ENCODE results near the gene DENND1A.
"Not testable (repeated sequence)": the region's sequence is repeated elsewhere in the genome, so short reads cannot be mapped to it uniquely, and the experiment has no call there.

DENND1A gene

DNA sequence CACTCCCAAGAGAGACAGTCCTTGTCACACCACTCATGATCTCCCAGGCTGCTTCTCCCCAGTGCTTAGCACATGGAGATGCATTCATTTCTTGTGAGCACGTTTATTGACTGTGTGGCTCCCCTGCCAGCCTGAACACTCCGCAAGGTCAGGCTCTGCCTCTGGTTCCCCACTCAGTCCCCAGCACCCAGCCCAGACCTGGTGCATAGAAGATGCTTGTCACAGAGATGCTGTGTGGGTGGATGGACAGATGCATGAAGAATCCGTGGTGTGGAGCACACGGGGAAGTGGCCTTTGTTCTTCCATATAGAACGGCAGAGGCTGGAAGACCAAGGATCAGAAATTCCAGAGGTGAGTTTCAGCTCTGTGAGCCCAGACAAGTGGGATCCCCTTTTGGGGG, 587.7 kb downstream of the DENND1A start:
- no peak for DNase-seq

DNA sequence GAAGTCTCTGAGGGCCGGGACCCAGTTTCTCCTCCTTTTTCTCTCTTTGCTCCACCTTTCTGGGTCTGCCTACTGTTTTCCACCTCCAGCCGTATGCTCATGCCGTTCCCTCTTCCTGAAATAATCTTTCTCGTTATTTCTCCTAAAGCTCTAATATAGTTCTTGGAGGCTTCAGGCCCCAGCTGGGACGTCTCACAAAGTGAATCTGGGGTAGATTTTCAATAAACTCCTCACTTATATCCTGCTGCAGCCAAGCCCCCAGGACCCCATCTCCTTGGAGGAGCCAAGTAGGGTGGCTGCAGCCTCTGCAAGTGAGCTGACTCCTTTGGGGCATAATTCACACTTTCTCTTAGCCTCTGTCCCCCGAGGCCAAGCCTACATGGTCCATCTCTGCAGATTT, 588.1 kb downstream of the DENND1A start:
- no peak for DNase-seq

DNA sequence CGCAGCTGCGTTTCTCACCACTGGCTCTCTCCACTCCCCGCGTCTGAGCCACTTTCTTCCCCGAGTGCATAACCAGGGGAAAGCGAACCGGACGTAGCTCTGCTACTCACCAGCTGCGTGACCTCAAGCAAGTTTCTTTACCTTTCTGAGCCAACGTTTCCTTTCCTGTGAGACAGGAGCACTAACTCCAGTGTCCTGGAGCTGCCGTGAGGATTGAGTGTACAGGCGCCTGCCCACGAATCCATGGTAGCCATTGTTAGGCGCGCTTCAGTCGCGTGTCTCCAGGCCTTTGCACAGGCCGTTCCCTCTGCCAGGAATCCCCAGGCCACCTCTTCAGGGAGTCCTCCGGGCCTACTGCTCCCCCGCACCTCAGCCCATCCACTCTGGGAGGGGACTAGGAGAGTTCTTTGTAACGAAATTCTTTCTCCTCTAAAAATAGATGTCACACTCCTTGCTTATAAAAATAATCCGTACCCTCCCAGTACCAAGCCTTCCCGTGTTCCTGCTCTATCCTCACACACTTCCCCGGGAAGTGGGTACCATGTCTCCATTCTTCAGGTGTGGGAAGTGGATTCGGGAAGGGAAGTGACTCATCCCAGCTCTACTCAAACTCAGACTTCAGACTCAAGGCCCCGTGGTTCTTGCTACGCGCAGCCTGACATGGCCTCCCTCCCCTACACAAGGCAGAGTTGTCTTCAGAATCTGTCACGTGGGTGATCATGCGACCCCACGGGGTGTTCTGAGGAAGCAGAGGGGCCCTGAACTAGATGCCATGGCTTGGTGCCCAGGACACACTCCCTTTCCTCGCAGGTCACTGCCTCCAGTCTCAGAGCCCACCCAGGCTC, 590.0 kb downstream of the DENND1A start:
- no peak for DNase-seq

DNA sequence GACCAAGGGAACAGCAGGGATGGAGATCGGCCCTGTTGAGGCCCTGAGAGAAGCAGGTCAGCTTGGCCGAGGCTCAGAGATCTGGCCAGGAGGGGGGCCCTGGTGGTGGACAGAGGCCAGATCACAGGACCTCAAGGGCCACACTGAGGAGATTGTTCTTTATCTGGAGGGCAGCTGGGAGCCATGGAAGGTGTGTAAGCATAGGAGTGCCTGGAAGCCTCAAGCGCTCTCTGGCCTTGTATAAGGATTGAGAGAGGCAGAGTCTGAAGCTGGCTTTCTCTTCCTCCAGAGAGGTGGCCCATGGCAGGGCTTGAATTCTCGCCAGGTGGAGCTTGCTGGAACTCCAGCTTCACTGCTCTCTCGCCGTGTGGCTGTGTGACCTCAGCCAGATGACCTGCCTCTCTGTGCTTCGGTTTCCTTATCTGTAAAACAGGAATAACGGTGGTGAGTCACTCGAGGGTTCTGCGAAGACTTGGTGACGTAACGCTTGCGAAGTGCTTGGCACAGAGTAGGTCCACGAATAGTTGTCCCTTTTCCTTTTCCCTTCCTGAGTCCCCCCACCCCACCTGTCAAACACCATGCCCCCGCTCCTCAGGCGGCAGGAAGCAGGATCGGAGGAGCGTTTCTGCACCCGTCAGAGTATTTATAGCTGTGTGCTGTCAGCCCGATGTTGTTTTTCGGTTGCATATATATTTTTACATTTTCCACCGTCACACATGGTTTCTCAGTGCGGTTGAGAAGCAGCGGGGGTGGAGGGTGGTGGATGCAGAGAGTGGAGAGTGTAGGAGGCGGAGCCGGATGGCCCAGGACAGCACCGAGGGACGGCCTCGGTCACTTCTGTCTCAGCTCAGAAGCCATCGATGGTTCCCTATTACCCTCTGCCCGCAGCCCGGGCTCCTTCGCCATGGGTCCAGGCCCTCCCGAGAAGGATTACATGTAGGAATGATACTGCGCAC, 590.9 kb downstream of the DENND1A start:
- DNase-seq, result no peak

GRCh38 chr9:123337971-123338370, 592.0 kb downstream of the DENND1A start:
- no peak for DNase-seq

DNA sequence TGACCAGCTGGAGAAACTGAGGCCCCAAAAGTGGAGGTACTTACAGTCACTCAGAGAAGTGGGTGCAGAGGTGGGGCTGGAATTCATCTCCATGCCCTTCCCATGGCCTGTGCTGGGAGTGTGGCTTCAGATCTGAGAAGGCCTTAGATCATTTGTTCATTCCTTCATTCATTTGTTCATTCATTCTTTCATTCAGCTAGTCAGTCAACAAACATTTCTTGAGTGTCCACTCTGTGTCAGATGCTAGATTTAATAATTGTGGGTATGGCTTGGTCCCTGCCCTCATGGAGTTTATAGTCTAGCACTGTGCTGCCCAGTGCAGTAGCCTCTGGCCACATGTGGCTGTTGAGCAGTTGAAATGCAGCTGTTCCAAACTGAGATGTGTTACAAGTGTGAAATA, 593.0 kb downstream of the DENND1A start:
- no peak for DNase-seq

DNA sequence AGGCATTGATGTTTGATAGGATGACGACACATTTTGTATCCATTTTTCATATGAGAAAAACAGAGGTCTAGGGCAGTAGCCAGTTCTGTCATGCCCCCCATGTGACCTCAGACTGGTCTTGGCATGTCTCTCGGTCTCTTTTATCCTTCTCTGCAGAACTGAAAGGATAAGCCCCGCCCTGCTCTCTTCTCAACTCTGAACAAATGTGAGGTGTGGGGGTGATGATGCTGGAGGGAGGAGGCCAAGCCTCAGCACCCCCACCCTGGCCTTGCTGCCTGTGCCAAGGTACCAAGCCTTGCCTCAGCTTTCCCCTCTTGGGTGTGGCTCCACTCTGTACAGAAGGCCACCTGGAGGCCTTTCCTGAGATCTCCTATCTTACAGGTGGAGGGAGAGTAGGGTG, 593.5 kb downstream of the DENND1A start:
- DNase-seq, result no peak

- no peak for DNase-seq
Measured at GRCh38 chr9:123335986-123336329, 594.0 kb downstream of the DENND1A start.

- DNase-seq, result no peak
Measured at GRCh38 chr9:123335193-123335985, 594.5 kb downstream of the DENND1A start.

DNA sequence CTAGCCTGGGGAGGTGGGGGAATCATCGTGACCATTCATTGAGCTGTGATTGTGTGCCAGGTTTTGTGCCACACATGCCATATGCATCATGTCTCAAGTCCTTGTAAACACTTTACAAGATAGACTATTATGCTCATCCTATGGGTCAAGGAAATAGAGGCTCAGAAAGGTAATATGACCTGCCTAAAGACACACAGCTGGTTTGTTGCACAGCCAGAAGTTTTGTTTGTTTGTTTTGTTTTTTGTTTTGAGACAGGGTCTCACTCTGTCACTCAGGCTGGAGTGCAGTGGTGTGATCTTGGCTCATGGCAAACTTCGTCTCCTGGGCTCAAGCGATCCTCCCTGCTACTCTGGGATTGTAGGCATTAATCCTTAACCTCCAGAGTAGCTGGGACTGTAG, 595.3 kb downstream of the DENND1A start:
- DNase-seq, result no peak

GRCh38 chr9:123333058-123333669, 596.8 kb downstream of the DENND1A start:
- DNase-seq, result not testable (repeated sequence)

DNA sequence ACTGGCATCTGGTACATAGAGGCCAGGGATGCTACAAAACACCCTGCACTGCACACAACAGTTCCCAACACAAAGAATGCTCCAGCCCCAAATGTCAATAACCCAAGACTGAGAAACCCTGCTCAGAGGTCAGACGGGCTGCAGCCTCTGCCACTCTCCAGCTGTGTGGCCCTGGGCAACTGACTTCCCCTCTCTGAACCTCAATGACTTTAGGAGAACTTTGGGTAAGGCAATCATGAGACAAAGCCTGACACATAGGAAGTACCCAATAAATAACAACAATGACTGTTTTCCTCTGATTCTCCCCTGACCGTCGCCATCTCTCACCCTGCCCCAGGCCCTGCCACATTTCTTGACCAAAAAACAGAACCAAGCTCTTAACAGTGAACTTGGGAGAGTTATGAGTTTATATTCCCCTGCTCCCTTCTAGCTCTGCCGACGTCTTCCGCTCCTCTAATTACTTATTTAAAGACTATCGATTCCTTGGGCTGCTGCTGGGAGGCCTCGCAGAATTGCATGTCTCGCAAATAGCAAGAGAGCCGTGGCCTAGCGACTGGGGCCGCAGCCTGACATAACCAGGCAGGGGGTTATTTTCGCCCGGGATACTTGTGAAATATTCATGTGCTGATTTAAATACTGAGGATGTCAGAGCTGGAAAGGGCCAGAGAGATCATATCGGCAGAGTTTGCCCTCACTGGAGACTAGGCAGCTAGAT, 598.4 kb downstream of the DENND1A start:
- no peak for DNase-seq

Measured in NCI-H1105 (cell line).